Fibroblast of lung (primary cell): ENCODE measurements around the gene PCSK7.

Experiments
- EZH2 ChIP-seq: IDR thresholded peaks from 2 replicates; pipeline ENCODE4 v1.5.1; 2012; ENCODE audit warnings: low read length, control low read depth, mild to moderate bottlenecking; ENCODE audit errors: missing control alignments
- TF ChIP-seq, protein P1 (sequence below), 2 donors: IDR thresholded peaks in 1 of 2; conservative IDR thresholded peaks in 1 of 2; 1 replicate in 1 of 2; 2 replicates in 1 of 2; pipeline ENCODE4 v1.5.1; 2011 to 2012; ENCODE audit warnings: low read length in 2 of 2, control low read depth in 1 of 2, inconsistent platforms in 1 of 2, low read depth in 1 of 2, mild to moderate bottlenecking in 1 of 2

DNA sequence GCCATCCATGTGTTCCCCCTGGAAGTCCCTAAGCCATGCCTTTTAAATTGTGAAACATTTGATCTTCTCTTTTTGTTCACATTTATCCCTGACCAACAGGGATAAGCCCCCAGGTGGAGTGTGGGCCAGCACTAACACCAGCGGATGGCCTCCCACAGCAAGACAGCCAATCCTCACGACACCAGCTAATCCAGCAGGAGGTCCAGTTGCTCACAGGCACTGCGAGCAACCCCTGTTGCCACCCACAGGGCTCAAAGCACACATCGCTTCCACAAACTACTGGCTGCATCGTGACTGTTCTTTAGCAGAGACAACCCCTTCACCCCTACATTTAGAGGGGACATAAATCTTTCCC, 2.0 kb downstream of the PCSK7 start:
- TF ChIP-seq, protein P1, sequence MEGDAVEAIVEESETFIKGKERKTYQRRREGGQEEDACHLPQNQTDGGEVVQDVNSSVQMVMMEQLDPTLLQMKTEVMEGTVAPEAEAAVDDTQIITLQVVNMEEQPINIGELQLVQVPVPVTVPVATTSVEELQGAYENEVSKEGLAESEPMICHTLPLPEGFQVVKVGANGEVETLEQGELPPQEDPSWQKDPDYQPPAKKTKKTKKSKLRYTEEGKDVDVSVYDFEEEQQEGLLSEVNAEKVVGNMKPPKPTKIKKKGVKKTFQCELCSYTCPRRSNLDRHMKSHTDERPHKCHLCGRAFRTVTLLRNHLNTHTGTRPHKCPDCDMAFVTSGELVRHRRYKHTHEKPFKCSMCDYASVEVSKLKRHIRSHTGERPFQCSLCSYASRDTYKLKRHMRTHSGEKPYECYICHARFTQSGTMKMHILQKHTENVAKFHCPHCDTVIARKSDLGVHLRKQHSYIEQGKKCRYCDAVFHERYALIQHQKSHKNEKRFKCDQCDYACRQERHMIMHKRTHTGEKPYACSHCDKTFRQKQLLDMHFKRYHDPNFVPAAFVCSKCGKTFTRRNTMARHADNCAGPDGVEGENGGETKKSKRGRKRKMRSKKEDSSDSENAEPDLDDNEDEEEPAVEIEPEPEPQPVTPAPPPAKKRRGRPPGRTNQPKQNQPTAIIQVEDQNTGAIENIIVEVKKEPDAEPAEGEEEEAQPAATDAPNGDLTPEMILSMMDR (conservative IDR thresholded peaks at IDR 0.05 in 1 of 2, IDR thresholded peaks at IDR 0.05 in 1 of 2; ENCODE audit: low read depth in 1 of 2, low read length in 2 of 2) = no peak
- no peak for TF ChIP-seq EZH2
